Caco-2 (cell line): ENCODE measurements around the gene TMEM187. TPM values are rescaled to one million over a fixed set of nuclear protein-coding genes. Genes with fewer than 3 reads are reported as not detected.

Experiments
- BruUV-seq: library from RNA; stranded (reverse); fragments of 400-500 nt; replicated peaks from 2 replicates; lab custom pipeline; 2021; lab: Mats Ljungman, UMichigan
- CTCF ChIA-PET: fragments of 300-600 bp; sonication (Branson Sonifier 250); formaldehyde crosslinking; loops from one replicate; lab custom pipeline; 2022; ENCODE audit warnings: antibody characterized with exemption; lab: Charles Lee
- POLR2A ChIA-PET: fragments of 300-600 bp; sonication (Branson Sonifier 250); formaldehyde crosslinking; loops from one replicate; lab custom pipeline; 2022; ENCODE audit warnings: antibody characterized with exemption; lab: Charles Lee
- DNase-seq, 2 experiments: peaks; one replicate each; pipeline versions ENCODE4 v3.0.0 to v3.0.0-alpha.2; 2020 to 2022
- H3K27me3 ChIP-seq: replicated peaks from 2 replicates; pipeline ENCODE4 v1.6.0; 2011; ENCODE audit warnings: low read length; ENCODE audit not compliant: control insufficient read depth, insufficient read depth
- H3K36me3 ChIP-seq: 2 replicates; pipeline ENCODE4 v1.5.1; 2011; ENCODE audit warnings: low read length; ENCODE audit not compliant: control insufficient read depth, insufficient read depth
- H3K4me1 ChIP-seq: fragments of 250-450 bp; sonication (Bioruptor Pico); 2 replicates; pipeline ENCODE4 v1.5.1; 2020; ENCODE audit warnings: mild to moderate bottlenecking
- H3K4me3 ChIP-seq: 2 replicates; pipeline ENCODE4 v1.5.1; 2011; ENCODE audit warnings: low read depth, mild to moderate bottlenecking, control low read depth, low read length
- H3K9me3 ChIP-seq: fragments of 250-450 bp; sonication (Bioruptor Pico); 2 replicates; pipeline ENCODE4 v1.5.1; 2020; ENCODE audit warnings: mild to moderate bottlenecking, moderate library complexity
- H3K27ac Mint-ChIP-seq: one replicate; pipeline ENCODE4 v1.8.0; 2022; ENCODE audit warnings: mixed read lengths; ENCODE audit not compliant: unreplicated experiment
- H3K27me3 Mint-ChIP-seq: one replicate; pipeline ENCODE4 v1.8.0; 2022; ENCODE audit warnings: mixed read lengths; ENCODE audit not compliant: insufficient read depth, unreplicated experiment
- H3K36me3 Mint-ChIP-seq: one replicate; pipeline ENCODE4 v1.8.0; 2022; ENCODE audit warnings: mild to moderate bottlenecking, mixed read lengths; ENCODE audit not compliant: insufficient read depth, unreplicated experiment
- H3K4me1 Mint-ChIP-seq: one replicate; pipeline ENCODE4 v1.8.0; 2022; ENCODE audit warnings: low read depth, mixed read lengths; ENCODE audit not compliant: unreplicated experiment
- H3K4me3 Mint-ChIP-seq: one replicate; pipeline ENCODE4 v1.8.0; 2022; ENCODE audit warnings: mild to moderate bottlenecking, moderate library complexity, mixed read lengths; ENCODE audit not compliant: unreplicated experiment
- H3K9me3 Mint-ChIP-seq: one replicate; pipeline ENCODE4 v1.8.0; 2022; ENCODE audit warnings: mixed read lengths; ENCODE audit not compliant: unreplicated experiment
- intact Hi-C: fragments of 100-400 bp; cut with micrococcal nuclease; formaldehyde crosslinking; loops from one replicate; pipeline ENCODE4 v1.10.0; 2022; ENCODE audit not compliant: unreplicated experiment
- total RNA-seq: library from RNA; stranded (reverse); gene quantifications from 2 replicates; pipeline ENCODE4 v1.2.3, GENCODE V29; 2022
- TF ChIP-seq, protein P1 (sequence below), 2 experiments: fragments of 200-600 bp in 1 of 2; IDR thresholded peaks; 1 replicate in 1 of 2; 2 replicates in 1 of 2; pipeline versions ENCODE4 v1.5.1 to v1.8.0; 2011 to 2022; ENCODE audit warnings: antibody characterized with exemption in 1 of 2, control low read depth in 1 of 2, inconsistent platforms in 1 of 2, low read depth in 1 of 2, low read length in 1 of 2, mild to moderate bottlenecking in 1 of 2, moderate library complexity in 1 of 2; ENCODE audit not compliant: insufficient read depth in 1 of 2, severe bottlenecking in 1 of 2, unreplicated experiment in 1 of 2

Gene TMEM187
- total RNA-seq, 1 experiment from 2014 or later, result 4.9 TPM

- Histone ChIP-seq H3K9me3 (no peaks in the 10 kb centered on the region), H3K36me3 (no peaks in the 10 kb centered on the region), H3K27me3 (no peaks in the 10 kb centered on the region), H3K4me1 (no peaks in the 10 kb centered on the region), H3K4me3 (no peak overlapping the region)
- ChIA-PET CTCF (interaction anchor here (0.7 to 1.6 kb wide), 3 partner anchors 27 to 49 kb away, joined by 3 to 4 read pairs (median 3); no protein-coding TSS in a partner anchor), POLR2A (no interaction called here)
- no peak for DNase-seq
- no peak overlapping the region for H3K4me3 Mint-ChIP-seq
- H3K27ac Mint-ChIP-seq, result no peak overlapping the region
- no TSS peak for BruUV-seq
- TF ChIP-seq, protein P1, sequence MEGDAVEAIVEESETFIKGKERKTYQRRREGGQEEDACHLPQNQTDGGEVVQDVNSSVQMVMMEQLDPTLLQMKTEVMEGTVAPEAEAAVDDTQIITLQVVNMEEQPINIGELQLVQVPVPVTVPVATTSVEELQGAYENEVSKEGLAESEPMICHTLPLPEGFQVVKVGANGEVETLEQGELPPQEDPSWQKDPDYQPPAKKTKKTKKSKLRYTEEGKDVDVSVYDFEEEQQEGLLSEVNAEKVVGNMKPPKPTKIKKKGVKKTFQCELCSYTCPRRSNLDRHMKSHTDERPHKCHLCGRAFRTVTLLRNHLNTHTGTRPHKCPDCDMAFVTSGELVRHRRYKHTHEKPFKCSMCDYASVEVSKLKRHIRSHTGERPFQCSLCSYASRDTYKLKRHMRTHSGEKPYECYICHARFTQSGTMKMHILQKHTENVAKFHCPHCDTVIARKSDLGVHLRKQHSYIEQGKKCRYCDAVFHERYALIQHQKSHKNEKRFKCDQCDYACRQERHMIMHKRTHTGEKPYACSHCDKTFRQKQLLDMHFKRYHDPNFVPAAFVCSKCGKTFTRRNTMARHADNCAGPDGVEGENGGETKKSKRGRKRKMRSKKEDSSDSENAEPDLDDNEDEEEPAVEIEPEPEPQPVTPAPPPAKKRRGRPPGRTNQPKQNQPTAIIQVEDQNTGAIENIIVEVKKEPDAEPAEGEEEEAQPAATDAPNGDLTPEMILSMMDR (IDR thresholded peaks at IDR 0.05; ENCODE audit: insufficient read depth in 1 of 2, low read depth in 1 of 2, low read length in 1 of 2, severe bottlenecking in 1 of 2, unreplicated experiment in 1 of 2), result no peak
- peaks cover 37% of the 10 kb centered on the region for H3K36me3 Mint-ChIP-seq
- no peaks in the 10 kb centered on the region for H3K27me3 Mint-ChIP-seq
- H3K9me3 Mint-ChIP-seq, result no peaks in the 10 kb centered on the region
- no peaks in the 10 kb centered on the region for H3K4me1 Mint-ChIP-seq
- intact Hi-C loops, result no loop called here
Observed at GRCh38 chrX:154013001-154013421, 40.5 kb downstream of the TMEM187 start.

DNA sequence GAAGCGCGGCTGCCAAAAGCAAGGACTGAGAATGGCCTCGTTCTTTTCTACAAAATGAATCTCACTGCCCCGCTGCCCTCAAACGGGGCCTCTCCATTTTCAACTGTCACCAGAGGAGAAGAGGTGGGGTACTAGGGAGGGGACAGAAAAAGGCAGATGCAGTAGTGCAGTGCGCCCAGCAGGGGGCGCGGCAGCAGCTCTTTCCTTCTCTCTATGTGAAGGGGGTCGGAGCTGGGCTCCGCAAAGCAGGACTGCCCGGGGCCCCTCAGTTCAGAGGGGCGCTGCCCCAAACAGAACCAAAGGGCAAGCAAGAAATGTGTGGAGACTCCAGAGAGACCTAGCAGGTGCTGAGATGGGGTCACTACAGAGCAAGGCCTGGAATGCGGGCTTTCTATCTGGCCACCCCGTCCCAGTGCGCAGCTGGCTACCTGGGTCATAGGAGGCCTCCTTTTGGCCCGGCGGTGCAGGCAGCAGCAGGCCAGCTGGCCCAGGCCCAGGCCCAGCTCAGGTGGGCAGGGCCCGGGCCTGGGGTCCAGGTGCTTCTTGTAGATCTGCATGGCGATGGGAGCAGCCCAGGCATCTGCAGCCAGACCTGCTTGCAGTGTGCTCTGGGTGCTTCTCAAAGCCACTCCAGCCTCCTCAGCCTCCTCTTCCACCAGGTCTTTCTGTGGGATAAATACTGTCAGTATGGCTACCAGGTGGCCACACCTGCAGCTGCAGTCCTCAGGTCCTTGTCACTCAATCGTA is 41.2 kb downstream of the TMEM187 start:
- CTCF ChIA-PET, result interaction anchor here (0.6 to 1.6 kb wide), 4 partner anchors 13 to 60 kb away, joined by 3 read pairs; no protein-coding TSS in a partner anchor
- no peak overlapping the region for H3K4me3 ChIP-seq
- H3K27ac Mint-ChIP-seq, result no peak overlapping the region

More for the DNA sequence above, 41.2 kb downstream of the TMEM187 start:
- H3K9me3 ChIP-seq, result no peaks in the 10 kb centered on the region
- POLR2A ChIA-PET, result no interaction called here
- TF ChIP-seq, protein P1 (IDR thresholded peaks at IDR 0.05; ENCODE audit: insufficient read depth in 1 of 2, low read depth in 1 of 2, low read length in 1 of 2, severe bottlenecking in 1 of 2, unreplicated experiment in 1 of 2), result peak; percentile 77 to 79
- Mint-ChIP-seq H3K4me3 (no peak overlapping the region), H3K36me3 (peaks cover 38% of the 10 kb centered on the region), H3K4me1 (no peaks in the 10 kb centered on the region), H3K27me3 (no peaks in the 10 kb centered on the region), H3K9me3 (no peaks in the 10 kb centered on the region)
- no TSS peak for BruUV-seq
- H3K27me3 ChIP-seq, result no peaks in the 10 kb centered on the region
- peak in 1 of 2 experiments; percentile 49 for DNase-seq
- H3K4me1 ChIP-seq, result no peaks in the 10 kb centered on the region
- intact Hi-C loops, result no loop called here
- H3K36me3 ChIP-seq, result no peaks in the 10 kb centered on the region
